ENCODE measurements around the gene COG5. TPM values are rescaled to one million over a fixed set of nuclear protein-coding genes. Genes with fewer than 3 reads are reported as not detected.

The COG5 gene
- total RNA-seq, result 10 to 100 TPM; 34.8 to 74.1 (median 41.2) TPM

- no peak for TF ChIP-seq CTCF (IDR thresholded peaks at IDR 0.05)
- DNase-seq (ENCODE audit: low spot score) (peak; percentile 66), ATAC-seq (ENCODE audit: low FRiP score) (peak; percentile 92)
These were observed at the start of gene COG5, which contains the start of gene DUS4L for GRCh38 chr7:107563775-107564552. TSS of gene COG5 (minus strand) at chr7:107563920. CDS start at chr7:107563896, 24 bp downstream. TSS of gene DUS4L (plus strand) at chr7:107563971. CDS start at chr7:107567071, 3,100 bp downstream.

GRCh38 chr7:107613439-107613838 is 49.7 kb upstream of the COG5 start:
- no peak for TF ChIP-seq CTCF (IDR thresholded peaks at IDR 0.05)
- DNase-seq (ENCODE audit: low spot score) (no peak), ATAC-seq (ENCODE audit: low FRiP score) (no peak)

GRCh38 chr7:107610323-107610722 is 46.6 kb upstream of the COG5 start:
- DNase-seq (ENCODE audit: low spot score) (no peak), ATAC-seq (ENCODE audit: low FRiP score) (no peak)
- no peak for TF ChIP-seq CTCF (IDR thresholded peaks at IDR 0.05)

- no peak for TF ChIP-seq CTCF (IDR thresholded peaks at IDR 0.05)
- no peak for ATAC-seq (ENCODE audit: low FRiP score)
- DNase-seq (ENCODE audit: low spot score), result no peak
These were observed 46.1 kb upstream of the COG5 start for GRCh38 chr7:107609811-107610261.

- ATAC-seq (ENCODE audit: low FRiP score), result no peak
- DNase-seq (ENCODE audit: low spot score), result no peak
- TF ChIP-seq CTCF (IDR thresholded peaks at IDR 0.05), result no peak
These were observed 42.6 kb upstream of the COG5 start for GRCh38 chr7:107606303-107606702.

- DNase-seq (ENCODE audit: low spot score), result no peak
- TF ChIP-seq CTCF (IDR thresholded peaks at IDR 0.05), result no peak
- no peak for ATAC-seq (ENCODE audit: low FRiP score)
These were observed 41.6 kb upstream of the COG5 start for GRCh38 chr7:107605218-107605815.
